NCI-H69 (cell line): ENCODE measurements around the gene SGCD.

ENCODE experiments used
- DNase-seq: peaks from one replicate; lab custom pipeline; 2025; lab: John Stamatoyannopoulos, UW

The SGCD gene

DNA sequence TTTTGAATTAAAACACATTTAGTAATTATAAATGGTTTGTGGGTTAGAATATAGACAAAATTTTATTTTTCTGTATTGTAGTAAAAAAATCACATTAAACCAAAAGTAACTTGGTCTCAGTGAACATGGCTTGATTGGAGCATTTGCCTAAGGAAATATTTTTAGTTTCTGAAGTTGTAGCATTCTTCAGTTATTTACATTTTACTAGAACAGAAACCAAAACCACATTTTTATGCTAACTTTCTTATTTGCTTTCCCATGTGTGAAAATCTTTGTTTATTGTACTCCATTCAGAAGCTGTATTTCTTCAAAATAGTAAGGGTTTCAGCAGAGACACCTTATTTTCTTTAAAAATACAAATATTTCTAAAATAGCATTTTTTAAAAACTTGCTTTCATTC is 129.9 kb downstream of the SGCD start:
- DNase-seq = no peak

DNA sequence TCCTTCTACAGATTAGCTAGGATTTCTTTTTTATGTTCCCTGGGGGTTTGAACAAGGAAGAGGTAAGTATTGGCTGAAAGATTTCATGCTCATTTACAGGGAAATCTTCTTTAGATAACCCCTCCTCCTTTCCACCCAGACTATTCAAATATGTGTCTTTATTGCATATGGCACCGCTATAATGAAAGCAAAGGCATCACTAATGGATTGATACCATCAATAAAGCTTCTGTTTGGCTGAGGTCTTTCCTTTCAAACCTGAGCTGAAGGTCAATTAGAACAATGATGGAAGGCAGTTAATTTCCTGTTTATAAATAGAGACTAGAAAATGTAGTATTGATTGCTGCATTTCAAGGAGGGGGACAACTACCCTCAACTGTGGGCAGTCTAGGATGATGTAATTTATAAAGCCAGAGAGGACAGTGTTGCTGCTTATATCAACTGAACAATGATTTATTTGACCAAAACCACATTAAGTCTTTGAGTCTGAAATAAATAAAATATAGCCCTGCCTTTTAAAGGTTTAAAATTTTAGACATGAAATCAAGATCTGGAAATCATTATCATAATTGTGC is 132.9 kb downstream of the SGCD start:
- peak; percentile 66 for DNase-seq

DNA sequence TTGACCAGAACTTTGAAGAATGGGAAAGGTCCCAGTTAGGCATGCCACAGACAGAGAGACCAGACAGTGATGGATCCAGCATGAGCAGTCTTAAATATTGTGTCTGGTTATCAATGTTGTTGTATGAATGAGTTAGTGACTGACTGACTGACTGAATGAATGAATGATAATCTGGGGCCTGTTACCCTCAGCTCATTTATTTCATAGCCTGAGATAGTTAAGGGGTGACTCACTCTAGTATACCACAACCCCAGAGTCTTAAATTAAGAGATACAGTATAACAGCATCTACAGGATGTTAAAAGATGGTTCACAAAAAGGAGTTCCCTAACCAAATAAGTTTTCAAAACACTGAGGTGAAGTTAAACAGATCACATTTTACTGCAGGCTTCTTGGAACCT is 133.5 kb downstream of the SGCD start:
- DNase-seq = no peak

DNA sequence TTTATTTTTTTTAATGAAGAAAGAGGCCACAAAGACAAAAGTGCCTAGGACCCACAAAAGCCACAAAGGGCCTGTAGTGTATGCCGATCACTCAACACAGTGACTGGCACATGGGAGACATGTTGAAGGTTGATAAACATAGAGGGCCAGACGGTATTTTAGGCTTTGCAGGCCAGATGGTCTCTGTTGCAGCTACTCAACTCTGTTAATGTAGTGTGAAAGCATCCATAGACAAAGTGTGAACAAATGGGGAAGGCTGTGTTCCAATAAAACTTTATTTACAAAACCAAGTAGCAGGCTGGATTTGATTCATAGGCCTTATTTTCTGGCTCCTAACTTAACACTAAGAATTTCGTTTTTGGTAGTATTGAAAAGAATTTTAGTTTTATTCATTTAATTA is 139.9 kb downstream of the SGCD start:
- no peak for DNase-seq

DNA sequence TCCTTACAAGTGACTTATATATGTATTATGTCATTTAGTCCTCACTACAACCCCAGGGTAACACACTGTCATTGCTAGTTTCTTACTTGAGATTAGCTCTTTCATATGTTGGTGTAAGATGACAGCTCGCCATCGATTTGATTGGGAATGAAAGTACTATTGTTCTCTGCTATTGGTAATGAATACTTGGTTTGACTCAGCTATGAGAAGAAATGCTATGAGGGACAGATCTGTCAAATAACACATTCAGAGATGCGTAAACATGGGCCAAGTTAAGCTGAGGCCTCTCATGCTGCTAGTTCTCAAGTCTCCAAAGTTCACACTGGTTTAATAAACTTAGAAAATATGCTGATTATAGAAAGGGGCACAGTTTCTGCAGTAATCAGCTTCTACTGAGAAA is 142.7 kb downstream of the SGCD start:
- DNase-seq = no peak

DNA sequence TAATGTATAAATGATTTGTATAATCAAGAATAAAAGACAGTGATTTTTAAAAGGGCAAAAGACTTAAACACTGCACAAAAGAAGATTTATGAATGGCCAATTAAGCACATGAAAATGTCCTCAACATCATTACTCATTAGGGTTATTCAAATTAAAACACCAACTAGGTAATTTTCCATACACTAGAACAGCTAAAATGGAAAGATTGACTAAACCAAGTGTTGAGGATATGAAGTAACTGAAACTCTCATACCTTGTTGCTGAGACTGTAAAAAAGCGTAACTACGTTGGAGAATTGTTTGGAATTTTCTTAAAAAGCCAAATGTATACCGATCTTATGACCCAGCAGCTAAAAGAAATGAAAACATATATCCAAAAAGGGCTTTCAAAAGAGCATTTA is 144.9 kb downstream of the SGCD start:
- peak; percentile 45 for DNase-seq

DNA sequence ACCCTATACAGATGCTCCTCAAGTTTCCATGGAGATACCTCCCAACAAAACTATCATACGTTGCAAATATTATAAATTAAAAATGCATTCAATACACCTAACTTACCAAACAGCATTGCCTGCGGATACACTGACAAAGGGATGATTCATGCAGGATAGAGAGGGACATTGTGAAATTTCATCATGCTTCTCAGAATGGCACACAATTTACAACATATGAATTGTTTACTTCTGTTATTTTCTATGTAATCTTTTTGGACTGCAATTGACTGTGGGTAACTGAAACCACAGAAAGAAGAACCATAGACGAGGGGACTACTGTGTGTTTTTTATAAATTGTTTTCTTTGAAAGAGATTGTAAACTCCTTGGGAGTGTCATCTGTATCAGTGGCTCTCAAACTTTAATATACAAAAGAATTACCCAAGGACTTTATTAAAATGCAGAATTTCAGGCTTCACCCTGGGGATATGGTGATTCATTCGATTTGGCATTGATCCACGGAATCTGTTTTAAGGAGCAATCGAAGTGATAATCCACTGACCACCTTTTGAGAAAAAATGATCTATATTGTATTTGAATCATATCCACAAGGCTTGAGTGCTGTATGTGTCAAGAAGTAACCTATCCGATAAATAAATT is 146.4 kb downstream of the SGCD start:
- DNase-seq = peak; percentile 36

DNA sequence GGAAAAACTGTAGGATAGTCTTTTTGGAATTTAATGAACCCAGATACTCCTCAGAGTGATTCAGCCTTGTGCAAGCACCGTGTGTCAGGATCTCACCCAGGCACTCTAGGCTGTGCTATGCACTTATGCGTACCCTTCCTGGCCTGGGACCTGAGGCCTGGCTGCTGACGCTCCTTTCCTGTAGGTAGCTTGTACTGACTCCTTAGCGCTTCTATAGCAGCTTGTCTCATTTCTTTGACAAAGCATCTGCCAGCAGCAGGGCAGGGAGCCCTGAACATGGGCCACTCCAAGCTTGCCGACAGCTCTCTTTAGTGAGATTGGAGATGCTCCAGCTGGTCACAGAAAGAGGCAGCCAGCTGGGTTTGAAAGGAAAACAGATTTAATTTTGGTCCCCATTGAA is 147.3 kb downstream of the SGCD start:
- peak; percentile 71 for DNase-seq

DNA sequence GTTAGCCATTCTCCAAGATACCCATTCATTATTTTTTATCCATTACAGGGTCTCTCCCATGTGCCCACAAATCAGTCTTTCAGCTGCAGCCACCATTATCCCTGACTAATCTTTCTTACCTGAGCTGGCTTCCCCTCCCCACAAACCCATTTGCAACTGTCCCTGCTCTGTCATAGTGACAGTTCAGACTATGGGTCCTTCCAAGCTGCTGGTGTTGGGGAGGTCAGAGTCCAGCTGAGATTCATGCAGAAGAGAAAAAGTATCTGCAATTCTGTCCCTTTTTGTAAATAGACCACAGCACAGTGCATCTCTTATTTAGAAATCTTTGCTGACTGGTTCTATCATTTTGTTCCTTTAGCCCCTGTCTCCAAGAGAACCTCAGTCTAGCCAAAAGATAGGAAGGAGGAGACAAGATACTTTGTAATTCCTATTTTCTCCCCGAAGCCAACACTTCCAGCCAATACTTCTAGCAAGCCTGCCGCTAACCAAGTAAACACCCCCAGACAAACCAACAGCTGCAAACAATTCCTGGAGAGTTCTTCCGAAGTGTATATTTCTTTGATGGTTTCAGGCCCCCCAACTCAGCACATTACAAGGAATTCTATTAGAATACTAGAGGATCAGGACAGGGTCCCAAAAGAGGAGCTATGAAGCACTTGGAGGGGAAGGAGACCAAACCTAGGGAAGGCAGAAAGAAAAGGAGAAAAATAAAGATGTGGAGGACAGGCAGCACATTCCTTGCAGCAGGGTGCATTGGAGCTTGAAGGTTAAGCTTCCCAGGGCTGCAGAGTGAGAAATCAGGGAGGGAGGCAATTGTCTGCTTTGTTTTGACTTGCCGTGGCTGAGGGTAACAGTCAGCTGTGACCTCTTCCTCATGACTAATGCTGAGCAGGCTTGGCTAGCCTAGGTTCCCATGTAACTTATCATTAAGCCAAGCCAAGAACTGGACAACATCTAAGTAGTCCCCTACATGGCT is 148.5 kb downstream of the SGCD start:
- DNase-seq = peak; percentile 89

DNA sequence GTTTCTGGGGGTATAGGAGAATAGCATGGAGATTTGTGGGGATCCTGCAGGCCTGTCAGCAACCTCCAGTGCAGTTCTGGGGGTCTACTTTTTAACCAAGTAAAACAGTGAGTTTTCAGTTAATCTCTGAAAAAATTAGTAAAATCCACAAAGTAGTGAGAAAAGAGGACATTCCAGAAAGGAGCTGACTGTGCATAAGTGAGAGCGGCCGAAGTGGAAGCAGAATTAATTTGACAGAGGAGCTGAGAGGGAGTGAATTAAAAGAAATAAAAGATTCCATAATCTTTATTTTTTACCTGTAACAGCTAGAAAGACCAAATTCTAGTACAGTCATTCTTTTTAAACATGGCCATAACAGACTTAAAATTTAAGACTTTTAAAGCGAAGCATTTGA is 149.2 kb downstream of the SGCD start:
- no peak for DNase-seq

DNA sequence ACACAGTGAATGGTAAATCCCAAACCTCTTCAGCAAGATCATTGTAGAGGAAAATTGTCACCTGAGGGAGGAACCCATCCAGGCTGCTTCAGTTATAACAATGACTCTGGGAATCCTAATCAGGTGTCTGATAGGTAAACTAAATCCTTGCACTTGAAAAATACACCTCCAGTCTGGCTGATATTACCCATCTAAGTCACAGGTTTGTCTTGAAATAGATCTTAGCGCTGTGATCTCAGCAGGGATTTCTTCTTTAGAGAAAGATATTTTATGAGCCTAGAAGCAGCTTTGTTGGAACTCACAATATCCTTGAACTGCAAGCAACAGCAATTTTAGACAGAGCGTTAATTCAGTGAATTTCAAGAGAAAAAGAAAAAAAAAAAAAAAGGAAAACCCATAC is 149.7 kb downstream of the SGCD start:
- DNase-seq = peak; percentile 45

DNA sequence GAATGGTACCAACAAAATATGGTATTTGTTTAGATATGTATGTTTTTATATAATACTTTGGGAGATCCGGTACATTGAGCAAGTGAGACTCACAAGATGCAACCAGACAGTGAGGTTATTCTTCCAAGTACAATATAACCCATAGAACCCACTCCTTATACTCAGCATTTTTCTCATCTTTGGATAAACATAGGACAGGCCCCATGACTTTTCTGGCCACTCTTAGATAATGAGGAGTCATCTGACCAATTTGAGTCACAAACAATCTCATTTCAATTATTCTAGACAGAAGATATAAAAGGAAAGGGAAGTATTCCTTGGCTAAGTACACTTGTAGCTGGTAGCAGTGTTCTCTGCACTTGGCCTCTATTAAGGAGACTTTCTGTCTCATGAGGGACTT is 150.2 kb downstream of the SGCD start:
- no peak for DNase-seq

DNA sequence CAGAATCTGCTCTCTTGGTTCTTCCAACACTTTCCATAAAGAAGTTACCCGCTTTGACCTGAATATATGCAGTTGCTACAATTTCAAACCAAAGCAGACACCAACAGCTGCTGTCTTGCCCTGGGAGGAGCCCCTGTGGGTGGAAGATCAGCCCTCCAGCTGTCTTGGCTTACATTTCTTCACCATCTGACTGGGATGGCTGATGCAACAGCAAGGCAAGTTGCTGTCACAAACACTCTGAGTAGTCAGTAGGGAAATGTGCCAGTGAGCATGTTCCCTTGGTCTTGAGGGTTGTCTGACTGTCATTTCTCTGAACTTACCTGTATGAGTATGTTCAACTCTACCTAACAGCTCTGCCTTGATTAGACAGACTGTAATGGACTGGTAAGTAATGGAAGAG is 152.9 kb downstream of the SGCD start:
- DNase-seq = peak; percentile 75

DNA sequence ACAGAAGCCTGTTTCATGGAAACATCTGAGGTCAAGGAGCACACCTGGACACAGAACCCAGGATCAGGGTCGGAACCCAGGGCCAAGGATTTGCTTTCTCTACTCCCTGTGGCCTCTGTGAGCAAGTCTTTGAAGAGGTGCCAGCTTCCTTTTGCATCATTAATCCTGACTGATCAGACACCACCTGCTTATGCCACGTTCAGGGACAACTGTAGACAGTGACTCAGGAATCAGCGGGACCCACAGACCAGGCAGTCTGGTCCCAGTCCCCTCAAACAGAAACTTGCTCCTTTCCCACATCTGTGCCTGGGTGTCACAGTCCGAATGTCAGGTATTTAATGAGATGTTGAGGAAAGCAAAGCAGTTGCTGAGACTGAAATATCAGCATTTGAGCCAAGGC is 154.8 kb downstream of the SGCD start:
- peak; percentile 69 for DNase-seq

DNA sequence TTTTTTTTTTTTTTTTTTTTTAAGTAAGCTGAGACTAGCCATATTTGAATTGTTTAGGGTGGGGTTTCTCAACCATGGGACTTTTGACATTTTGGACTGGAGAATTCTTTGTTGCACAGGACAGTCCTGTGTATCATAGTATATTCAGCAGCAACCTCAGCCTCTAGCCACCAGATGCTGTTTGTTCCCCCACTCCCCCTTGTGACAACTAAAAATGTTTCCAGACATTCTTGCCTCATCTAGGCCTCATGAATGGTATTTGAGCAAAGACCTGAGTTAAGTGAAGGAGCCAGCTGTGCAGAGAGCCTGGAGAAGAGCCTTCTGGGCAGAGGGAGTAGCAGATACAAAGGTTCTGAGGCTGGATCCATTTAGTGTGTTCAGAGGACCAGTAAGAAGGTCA is 155.9 kb downstream of the SGCD start:
- peak; percentile 22 for DNase-seq

DNA sequence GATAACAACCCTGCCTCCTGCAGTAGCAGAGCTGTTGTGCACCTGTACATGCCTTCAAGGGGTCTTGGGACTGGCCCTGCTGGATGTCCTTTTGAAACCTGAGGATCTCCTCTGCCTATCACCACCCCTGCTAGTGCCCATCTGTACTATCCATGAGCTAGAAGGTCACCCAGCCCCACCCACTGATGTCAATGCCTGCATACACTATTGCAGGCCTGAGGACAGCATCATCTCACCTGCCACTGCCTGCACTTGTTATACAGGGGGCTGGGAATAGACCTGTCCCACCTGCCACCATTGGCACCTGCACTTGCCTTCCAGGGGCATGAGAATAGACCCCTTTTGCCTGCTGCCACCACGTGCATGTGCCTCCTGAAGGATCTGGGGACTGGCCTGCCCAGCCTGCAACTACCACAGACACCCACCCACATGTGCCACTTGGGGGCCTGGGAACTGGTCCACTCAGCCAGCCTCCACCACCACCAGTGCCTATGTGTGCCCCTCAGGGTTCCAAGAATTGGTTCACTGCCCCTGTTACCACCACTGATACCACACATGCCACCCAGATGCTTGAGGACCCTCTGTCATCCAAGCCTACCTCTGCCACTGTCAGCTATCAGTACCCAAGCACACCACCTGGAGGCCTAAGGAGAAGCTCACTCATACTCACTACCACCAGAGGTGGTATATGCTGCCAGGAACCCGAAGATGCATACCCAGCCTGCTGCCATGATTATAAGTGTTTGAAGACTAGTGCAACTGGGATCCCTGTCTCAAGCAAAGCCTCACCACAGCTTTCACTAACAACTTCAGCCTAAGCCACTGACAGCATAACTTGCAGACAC is 159.7 kb downstream of the SGCD start:
- no peak for DNase-seq

DNA sequence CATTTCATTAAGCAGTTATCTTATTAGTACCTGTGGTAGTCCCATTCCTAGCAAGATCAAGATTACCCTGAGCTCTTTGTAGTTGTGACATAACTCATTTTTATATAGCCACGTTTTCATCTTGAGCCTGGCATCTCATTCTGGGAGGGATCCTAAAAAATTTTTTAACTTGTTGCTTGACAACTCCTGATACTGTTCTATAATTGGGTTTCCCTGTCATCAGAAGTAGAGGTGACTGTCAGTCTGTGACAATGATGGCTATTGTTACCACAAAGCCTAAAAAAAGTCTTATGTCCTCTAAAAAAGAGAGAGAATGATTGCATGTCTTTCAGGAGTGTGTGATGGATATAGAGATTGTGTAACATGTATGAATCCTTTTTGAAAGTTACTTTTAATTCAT is 164.8 kb downstream of the SGCD start:
- DNase-seq = no peak

DNA sequence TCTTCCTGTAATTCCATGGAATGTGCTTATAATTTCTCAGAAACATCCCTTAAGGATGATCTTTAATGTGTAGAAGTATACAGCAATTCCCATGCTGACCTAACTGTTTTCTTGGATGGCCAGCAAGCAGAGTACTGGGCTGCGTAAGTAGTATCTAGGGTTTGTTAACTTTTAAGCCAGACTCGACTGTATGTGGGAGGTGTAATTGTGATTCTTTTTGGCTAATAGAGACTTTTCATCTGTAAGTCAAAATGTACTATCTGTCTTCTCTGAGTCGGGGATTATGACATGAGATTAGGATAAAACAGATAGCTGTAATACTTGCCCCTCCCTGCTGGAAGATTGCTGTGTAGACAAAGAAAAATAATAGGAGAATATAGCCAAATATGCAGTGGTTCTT is 169.3 kb downstream of the SGCD start:
- DNase-seq = no peak

DNA sequence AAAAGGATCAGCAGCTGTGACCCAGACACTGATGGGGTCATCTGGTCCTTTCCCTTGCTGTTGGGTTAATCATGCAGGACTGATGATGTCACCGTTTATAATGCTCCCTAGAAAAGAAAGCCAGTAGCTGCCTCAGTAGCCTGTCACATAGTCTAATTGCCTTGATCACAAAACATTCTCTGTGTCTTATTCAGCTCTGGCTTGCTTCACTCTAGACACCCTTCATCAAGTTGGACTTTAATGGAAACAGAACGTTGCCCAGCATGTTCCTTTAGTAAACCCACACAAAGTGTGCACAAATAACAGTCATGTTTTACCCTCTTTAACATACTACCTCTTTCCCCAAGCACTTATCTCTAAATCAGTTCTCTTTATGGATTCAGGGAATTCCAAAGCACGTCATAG is 170.8 kb downstream of the SGCD start:
- peak; percentile 58 for DNase-seq

DNA sequence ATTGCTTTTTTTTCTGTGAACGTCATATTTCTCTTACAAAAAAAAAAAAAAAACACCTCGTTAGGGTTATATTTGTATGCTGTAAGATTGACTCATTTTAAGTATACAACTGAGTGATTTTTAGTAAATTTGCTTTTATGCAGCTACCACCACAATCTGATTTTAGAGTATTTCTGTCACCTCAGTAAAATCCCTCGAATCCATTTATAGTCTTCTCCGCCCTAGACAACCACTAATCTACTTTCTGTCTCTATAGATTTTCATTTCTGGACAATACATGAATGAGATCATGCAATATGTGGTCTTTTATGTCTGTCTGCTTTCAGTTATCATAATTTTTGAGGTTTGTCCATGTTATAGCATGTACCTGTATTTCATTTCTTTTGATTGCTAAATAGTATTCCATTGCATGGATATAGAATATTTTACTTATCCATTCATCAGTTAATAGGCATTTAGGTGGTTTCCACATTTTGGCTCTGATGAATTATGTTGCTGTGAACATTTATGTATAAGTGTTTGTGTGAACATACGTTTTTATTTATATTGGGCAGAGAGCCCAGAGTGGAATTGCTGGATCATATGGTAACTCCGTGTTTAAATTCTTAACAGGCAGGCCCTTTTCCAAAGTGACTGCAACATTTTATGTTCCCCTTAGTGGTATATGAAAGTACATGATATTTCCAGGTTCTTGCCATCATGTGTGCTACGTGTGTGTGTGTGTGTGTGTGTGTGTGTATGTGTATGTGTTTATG is 171.4 kb downstream of the SGCD start:
- no peak for DNase-seq

DNA sequence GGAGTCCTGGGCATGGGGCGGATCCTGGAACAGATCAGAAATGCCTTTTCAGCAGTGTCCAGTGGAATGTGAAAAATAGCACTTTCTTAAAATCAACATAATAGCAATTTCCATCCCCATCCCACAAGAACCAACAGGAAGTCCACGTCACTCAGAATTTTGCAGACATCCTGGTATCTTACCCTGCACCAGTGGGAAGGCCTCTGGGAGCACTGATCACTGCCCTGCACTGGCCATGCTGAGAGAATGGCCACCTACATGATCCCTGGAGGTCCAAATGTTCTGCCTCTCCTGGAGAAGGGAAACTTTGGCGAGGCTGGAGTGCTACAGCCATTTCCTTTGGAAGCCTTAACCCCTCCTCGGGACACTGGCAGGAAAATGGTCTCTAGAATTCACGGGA is 173.8 kb downstream of the SGCD start:
- no peak for DNase-seq
